AG08396 (cell line): Measurements from ENCODE around the gene ISLR.

Source experiments
- DNase-seq: peaks from one replicate; pipeline ENCODE4 v3.0.0; 2012; ENCODE audit warnings: low spot score, mixed read lengths

The ISLR gene

DNA sequence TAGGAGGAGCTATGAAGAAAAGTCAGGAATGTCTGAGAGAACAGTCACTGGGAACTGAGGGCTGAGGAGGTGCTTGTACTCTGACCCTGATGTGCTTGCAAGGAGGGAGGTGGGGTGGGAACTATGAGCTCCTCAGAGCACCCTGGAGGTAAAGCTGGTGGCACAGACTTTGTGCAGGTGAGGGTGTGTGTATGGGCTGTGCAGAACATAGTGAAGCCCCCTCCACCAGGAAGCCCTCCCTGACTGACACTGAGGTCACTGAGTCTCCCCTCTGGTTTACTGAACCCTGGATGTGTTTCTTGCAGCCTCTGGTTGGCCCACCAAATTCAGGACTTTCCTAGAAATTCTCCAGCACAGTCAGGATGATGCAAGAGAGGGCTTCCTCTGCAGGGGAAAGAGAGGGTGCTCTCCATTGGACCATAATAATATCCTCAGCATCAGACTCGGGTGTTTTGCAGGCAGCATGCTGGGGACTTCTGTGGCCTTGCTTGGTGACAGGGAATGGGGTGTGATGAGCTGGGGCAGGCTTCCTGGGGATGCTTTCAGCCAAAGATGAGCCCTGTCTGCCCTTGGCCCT is 1.5 kb upstream of the ISLR start:
- DNase-seq, result no peak

DNA sequence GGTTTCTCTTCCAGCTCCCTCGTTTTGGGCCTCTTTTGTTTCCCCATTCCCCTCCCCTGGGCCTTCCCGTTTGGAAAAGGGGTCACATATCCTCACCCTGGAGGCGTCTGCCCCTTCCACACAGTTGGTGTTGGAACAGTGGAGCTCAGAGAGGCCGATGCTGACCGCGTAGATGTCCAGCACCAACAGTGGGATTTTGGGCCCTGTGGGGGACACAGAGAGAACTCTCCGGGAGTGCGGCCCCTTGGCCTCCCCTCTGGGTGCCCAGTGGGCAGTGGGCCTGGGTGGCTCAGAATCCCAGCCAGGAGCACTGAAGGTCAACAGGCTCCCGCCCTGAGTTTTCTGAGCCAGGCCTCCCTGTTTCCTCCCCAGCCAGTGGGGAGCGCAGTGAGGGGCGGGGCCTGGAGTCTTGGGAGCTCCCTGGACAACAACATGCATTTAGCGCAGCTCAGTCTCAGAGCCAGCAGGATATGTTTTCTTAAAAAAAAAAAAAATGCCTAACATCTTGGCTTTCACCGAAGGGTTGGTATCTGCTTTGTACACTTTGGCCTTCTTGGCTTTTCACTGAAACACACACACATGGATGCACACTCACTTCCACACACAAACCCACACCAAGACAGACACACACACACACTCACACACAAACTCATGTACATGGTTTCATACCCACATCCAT is 670 bp upstream of the ISLR start:
- DNase-seq, result peak; percentile 79

GRCh38 chr15:74174219-74174957 is 878 bp downstream of the ISLR start:
- DNase-seq, result no peak

DNA sequence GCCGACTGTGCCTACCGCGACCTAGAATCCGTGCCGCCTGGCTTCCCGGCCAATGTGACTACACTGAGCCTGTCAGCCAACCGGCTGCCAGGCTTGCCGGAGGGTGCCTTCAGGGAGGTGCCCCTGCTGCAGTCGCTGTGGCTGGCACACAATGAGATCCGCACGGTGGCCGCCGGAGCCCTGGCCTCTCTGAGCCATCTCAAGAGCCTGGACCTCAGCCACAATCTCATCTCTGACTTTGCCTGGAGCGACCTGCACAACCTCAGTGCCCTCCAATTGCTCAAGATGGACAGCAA is 1.4 kb downstream of the ISLR start:
- DNase-seq, result no peak

GRCh38 chr15:74175271-74176191 is 2.0 kb downstream of the ISLR start:
- no peak for DNase-seq

DNA sequence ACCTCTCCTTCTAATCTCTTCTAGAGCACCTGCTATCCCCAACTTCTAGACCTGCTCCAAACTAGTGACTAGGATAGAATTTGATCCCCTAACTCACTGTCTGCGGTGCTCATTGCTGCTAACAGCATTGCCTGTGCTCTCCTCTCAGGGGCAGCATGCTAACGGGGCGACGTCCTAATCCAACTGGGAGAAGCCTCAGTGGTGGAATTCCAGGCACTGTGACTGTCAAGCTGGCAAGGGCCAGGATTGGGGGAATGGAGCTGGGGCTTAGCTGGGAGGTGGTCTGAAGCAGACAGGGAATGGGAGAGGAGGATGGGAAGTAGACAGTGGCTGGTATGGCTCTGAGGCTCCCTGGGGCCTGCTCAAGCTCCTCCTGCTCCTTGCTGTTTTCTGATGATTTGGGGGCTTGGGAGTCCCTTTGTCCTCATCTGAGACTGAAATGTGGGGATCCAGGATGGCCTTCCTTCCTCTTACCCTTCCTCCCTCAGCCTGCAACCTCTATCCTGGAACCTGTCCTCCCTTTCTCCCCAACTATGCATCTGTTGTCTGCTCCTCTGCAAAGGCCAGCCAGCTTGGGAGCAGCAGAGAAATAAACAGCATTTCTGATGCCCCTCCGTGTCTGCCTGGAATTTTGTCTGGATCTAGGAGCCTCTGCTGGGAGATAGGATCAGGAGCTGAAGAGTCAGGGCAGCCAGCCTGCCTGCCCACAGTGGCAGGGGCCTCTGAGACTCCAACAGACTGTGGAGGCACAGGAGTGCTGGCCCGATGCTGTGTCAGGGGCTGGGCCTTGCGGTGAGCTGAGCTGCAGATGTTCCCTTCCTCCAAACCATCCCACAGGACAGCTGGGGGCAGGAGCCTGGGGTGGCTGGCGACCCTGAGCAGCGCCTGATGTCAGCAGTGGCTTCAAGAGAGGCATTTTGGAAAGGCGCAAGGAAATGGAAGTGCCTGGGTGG is 3.0 kb downstream of the ISLR start:
- no peak for DNase-seq

DNA sequence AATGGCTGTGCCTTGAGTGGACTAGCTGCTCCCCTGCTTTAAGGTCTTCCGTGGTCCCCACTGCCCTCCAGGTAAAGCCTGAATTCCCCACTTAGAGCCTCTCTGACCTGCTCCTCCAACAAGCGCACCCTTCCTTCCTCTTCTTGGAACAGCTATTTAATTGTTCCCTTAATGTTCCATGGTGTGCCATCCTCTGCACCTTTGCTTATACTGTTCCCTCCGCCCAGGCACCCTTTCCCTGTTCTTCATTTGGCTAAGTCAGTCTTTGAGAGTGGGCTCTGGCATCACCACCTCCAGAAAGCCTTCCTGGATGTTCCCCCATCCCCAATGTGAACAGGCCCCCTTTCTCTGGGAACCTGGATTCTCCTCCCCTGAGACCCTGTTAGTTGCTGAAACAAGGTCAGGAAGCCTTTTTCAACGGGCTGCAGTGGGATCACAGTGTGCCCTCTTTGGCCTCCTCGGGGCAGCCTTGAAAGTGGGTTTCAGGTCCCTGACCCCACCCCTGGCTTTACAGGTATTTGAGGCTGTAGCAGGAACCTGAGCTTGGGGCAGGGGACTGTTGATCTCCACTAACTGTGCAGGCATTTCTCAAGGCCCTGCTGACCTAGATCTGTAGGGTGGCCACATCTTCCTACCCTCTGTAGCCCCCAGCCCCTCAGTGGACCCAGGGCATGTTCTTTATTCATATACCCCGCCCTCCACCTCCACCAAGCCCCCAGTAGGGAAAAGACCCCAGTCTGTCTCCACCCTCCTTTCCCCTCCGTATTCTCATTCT is 5.0 kb downstream of the ISLR start:
- DNase-seq, result no peak

GRCh38 chr15:74179101-74179841 is 5.8 kb downstream of the ISLR start:
- peak; percentile 93 for DNase-seq

DNA sequence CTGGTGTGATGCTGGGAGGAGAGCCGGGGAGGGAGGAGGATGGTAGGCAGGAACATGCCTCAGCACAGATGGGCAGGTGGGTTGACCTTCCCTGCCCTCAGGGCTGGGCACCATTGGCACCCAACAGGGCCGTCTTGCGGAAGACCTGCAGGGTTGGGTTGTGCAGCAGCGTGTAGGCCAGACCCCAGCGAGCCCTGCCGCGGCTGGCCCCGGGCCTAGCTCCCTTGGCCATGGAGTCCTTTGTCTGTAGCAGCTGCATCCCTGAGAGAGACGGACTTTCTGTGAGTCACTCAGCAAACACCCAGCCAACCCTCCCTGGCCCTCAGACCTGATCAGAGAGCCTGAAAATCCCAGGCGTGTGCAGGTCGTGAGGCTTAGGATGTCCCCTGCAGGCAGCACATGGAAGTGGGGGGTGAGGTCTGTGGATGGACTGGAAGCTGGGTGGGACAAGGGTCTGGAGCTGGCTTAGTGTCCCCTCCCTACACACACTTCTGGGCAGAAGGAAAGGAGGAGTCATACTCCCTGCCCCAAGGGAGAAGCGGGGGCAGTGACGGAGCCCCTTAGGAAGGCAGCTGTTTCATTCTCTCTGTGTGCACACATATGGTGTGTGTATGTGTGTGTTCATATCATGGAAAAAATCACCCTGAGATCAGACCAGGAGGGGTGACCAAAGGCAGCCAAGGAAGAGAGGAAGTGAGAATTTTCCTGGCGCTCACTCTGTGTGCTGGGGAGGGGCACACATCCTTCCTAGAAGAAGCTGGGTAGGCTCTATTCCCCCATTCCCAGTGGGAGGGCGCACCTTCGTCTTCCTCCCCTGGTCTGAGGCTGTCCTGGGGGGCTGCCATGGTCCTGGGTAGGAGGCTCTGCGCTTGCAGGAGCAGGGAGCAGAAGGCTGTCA is 6.7 kb downstream of the ISLR start:
- DNase-seq, result no peak

GRCh38 chr15:74180881-74181602 is 7.5 kb downstream of the ISLR start:
- no peak for DNase-seq

- no peak for DNase-seq
Observed at GRCh38 chr15:74182131-74182530, 8.6 kb downstream of the ISLR start.

GRCh38 chr15:74184582-74185091 is 11.1 kb downstream of the ISLR start:
- DNase-seq, result no peak

DNA sequence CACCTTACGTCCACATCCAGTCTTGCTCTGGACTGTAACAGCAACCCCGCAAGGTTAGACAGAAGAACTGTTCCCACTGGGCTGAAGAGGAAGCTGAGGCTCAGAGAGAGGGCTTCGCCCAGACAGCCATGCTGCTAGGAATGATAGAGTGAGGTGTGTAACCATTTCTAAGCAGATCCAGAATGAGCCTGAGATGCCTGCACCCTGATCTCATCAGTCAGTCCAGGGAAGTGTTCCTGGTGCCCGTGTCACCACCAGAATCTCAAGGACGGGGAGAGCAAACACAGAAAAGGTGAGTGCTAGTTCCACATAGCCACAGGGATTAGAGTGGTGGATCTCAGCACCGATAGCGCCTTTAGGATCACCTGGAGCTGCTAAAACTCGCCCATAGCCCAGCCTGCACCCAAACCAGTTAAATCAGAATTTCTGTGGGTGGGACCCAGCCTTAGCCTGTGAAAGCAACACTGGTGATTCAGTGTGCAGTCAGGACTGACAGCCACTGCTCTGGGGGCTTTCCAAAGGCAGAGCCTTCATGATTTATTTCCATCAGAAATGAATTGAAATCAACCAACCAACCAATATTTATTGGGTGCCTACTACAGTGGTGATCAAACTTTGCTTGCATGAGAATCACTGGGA is 12.3 kb downstream of the ISLR start:
- DNase-seq, result no peak

GRCh38 chr15:74188216-74188615 is 14.7 kb downstream of the ISLR start:
- DNase-seq, result no peak

- DNase-seq, result no peak
Observed at GRCh38 chr15:74191798-74192197, 18.3 kb downstream of the ISLR start.

DNA sequence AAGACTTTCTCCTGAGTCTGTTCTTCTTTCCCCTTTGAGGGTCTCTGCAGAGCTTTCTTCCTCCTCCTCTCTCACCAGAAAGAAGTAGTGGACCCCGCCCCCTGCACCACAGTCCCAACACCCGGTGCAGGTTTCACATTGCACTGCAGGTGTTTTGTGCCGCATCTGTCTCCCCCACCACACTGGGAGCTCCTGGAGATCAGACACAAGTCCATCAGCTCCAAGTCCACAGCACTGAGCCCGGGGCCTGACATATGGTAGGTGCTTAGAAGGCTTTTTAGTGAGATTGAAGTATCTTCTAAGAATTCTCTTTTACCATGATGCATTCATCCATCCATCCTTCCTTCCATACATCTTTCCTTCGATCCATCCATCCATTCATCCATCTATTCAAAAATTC is 19.2 kb downstream of the ISLR start:
- DNase-seq, result no peak

- peak; percentile 66 for DNase-seq
Observed at GRCh38 chr15:74193299-74193718, 19.8 kb downstream of the ISLR start.
